NCI-H2029 (cell line): ENCODE measurements around the gene CCDC146.
"Not testable (repeated sequence)": the region's sequence is repeated elsewhere in the genome, so short reads cannot be mapped to it uniquely, and the experiment has no call there.

Experiments
- DNase-seq: peaks from one replicate; lab custom pipeline; 2025; lab: John Stamatoyannopoulos, UW

Gene CCDC146

DNA sequence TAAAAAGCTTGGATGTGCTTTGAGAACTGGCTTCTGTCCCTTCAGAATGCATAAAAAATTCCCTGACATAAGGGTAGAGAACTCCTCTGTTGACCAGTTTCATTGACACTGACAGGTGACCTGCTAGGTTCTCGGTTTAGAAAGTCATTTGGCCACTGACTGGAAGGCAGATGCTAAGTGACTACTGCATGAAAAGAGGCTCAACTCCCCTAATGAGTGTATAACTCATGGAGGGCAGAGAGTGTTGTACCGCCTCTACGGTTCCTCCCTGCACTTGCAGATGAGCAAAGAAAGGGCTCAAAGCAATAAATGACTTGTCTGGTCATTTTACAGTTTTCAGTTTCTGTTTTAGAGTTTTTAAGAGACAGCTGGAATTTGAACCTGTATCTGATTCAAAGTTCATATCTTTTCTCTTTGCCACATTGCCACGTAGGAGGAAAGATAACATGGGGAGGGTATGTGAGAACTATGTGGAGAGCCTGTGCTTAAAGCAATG lies 80.1 kb downstream of the CCDC146 start:
- no peak for DNase-seq

DNA sequence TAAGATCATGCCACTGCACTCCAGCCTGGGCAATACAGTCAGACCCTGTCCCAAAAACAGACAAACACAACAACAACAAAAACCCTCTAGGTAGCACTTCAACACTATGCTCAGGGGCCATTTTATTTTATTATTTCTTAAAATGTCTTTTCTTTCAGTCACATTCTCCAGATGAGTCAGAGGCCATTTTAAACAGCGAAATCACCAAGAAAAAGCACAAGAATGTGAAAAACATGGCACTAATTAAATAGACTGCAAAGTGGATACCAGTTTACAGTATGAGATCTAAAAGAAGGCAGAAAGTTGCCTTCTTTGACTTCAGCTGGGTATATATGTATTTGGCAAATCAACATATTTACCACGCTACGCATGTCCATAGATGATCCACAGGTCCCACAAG lies 83.3 kb downstream of the CCDC146 start:
- DNase-seq: no peak

DNA sequence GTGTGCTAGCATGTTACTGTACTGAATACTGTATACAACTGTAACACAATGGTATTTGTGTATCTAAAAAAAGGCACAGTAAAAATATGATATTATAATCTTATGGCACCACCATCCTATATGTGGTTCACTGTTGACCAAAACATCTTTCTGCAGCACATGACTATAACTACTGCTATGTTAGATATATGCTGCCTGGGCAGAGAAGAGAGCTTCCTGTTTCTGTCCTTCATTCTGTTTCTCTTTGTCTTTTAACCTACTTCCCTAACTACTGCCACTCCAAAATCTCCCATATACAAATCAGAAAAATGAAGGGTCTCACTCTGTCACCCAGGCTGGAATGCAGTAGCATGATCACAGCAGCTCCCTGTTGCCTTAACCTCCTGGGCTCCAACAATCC lies 86.0 kb downstream of the CCDC146 start:
- DNase-seq: no peak

DNA sequence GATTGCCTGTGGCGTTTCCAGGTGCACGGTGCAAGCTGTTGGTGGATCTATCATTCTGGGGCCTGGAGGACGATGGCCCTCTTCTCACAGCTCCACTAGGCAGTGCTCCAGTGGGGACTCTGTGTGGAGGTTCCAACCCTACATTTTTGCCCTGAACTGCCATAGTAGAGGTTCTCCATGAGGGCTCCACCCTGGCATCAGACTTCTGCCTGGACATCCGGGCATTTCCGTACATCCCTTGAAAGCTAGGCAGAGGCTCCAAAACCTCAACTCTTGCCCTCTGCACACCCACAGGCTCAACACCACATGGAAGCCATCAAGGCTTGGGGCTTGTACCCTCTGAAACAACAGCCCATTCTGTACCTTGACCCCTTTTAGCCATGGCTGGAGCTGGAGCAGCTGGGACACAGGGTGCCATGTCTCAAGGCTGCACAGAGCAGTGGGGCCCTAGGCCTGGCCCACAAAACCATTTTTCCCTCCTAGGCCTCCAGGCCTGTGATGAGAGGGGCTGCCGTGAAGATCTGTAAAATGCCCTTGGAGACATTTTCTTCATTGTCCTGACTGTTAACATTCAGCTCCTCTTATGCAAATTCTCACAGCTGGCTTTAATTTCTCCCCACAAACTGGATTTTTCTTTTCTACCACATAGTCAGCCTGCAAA lies 87.2 kb downstream of the CCDC146 start:
- DNase-seq: no peak

DNA sequence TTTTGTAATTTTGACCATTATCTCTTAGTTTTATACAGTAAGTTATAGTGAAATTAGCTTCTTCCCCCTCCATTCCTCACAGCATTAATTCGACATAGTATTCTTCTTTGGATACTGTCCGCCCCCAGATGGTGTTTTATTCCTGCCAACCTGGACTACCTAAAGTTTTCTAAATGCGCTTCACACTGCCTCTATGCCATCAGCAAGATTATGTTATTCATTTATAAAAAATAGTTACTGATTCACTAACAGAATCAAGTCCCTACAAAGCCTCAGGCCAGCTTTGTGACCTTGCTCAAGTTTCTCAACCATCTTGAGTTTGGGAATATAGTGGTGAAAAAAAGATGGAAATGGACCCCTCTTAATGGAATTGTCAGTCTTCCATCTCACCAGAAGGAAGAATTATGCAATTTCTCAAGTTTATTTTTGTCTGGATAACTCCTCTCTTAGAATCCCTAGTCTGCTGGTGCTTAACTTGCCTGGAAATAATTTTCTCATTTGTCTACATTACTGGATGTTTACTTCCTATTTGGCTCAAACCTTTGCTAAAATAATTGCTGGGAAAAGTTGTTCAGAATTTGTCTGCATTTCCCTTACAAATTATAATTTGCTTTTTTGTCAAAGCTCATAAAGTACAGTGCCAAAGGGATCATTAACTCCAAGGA lies 93.9 kb downstream of the CCDC146 start:
- no peak for DNase-seq

DNA sequence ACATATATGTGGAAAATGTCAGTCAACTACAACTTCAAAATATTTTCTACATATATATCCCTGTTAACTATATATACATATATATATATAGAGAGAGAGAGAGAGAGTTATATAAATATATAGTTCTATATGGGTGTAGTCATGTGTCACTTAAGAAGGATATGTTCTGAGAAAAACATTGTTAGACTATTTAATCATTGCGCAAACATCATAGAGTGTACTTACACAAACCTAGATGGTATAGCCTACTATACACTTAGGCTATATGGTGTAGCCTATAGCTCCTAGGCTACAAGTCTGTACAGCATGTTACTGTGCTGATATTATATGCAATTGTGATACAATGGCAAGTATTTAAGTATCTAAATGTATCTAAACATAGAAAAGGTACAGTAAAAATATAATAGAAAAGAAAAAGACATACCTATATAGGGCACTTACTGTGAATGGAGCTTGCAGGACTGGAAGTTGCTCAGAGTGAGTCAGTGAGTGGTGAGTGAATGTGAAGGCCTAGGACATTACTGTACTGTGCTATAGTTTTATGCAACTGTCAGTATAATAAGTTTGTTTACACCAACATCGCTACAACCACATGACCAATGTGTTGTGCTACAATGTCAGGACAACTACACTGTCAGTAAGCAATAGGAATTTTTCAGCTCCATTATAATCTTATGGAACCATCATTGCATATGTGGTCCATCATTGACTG lies 95.2 kb downstream of the CCDC146 start:
- DNase-seq: no peak

DNA sequence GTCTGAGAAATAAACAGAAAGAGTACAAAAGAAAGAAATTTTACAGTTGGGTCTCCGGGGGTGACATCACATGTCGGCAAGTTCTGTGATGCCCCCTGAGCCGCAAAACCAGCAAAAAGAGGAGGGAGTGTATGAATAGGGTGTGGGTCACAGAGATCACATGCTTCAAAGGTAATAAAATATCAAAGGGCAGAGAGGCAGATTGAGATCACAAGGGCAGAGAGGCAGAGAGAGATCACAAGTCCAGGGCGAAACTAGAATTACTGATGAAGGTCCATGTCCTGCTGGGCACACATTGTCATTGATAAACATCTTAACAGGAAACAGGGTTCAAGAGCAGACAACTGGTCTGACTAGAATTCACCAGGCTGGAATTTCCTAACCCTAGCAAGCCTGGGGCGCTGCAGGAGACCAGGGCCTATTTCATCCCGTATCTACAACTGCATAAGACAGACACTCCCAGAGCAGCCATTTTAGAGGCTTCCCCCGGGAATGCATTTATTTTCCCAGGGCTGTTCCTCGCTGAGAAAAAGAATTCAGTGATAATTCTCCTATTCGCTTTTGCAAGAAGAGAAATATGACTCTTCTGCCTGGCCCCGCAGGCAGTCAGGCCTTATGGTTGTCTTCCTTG lies 97.4 kb downstream of the CCDC146 start:
- DNase-seq: not testable (repeated sequence)

DNA sequence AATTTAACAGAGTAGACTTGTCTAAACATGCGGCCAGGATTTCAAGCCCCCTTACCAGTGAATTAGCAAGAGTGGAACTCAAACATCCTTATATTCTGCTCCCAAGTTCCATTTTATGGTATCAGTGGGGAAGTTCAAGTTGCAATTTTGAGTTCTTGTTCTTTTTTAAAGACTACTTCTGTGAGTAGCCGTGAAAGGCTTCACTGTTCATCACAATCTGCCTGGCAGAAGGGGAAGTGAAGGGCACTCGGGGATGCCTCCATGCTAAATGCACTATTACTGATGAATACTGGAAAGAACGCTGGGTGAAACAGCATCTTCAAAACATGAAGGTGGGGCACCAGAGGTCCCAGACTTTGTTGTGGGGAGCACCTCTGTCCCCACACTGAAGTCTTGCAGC lies 99.7 kb downstream of the CCDC146 start:
- DNase-seq: no peak

DNA sequence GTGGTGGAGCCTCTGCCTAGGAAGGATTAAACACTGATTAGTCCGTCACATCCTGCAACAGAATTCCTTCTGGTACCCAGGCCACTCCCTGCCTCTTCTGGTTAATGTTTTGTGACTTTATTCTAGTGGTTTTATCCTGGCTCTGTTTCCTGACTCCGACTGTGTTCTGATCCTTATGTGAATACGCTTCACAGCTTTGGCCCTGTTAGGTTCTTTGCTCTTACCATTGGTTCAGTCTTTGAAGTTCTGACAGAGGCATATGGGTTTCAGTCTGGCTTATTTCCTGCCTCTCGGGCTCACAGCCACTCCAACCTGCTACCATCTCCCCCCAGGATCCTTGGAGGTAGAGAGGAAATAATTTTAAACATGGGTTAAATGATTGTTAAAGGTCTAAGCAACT lies 100.4 kb downstream of the CCDC146 start:
- DNase-seq: no peak

DNA sequence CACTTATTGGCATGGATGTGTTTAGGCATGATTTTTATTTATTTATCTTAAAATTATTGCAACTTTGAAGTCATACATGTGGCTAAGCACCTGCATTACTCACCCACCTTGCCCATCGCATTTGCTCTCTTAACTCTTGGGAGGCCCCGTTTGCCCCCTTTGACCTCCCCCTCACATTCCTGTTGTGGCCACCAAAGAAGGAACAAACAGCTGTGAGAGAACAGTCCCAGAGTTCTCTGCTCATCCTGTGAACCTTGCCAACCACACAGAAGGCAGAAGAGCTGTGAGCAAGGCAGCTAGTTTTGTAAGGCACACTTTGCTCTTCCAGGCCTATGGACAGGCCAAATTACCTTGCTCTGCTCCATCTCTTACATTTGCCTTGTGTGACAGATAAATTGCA lies 100.8 kb downstream of the CCDC146 start:
- no peak for DNase-seq

DNA sequence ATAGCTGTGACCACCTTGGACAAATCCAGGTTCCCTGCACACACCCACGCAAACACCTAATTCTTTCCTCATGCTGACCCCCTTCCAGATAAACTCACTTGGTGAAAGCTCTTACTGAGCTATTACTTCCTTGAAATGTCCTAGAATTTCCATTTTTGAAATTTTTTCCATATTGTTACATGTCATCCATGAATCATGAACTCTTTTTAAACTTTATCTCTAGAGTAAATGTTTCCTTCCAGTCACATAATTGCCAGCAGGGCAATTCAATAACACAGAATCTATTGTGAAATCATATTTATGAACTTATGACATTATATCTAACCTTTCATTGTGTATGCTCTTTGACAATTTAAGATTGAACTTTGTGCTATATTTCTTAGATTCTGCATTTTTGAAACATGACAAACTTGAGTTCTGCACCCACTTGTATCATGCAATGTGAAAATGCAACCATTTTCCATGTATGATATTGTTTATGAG lies 104.0 kb downstream of the CCDC146 start:
- DNase-seq: no peak

DNA sequence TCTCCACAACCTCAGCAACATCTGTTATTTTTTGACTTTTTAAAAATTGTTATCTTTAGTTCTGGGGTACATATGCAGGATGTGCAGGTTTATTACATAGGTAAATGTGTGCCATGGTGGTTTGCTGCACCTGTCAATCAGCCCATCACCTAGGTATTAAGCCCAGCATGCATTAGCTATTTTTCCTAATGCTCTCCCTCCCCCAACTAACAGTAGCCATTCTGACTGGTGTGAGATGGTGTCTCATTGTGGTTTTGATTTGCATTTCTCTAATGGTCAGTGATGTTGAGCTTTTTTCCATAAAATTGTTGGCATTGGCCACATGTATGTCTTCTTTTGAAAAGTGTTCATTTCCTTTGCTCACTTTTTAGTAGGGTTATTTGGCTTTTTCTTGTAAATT lies 106.4 kb downstream of the CCDC146 start:
- not testable (repeated sequence) for DNase-seq

DNA sequence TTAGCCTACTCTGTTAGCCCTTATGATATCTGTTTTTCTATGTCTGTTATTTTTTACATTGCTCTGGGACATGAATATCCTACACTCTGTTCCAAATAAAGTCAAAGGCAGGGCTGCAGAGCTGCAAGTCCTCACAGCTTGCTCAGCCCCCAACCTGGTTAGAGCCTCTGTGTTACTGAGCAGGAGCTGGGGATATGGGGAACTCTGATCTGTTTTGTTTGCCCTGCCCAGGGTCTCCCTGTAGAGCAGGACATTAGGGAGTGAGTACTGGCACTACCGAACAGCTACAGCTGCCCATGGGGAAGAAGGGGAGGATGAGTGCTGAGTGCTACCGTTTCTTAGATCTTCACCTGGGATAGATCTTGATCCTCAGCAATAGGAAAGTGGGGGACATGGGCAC lies 110.1 kb downstream of the CCDC146 start:
- DNase-seq: no peak

DNA sequence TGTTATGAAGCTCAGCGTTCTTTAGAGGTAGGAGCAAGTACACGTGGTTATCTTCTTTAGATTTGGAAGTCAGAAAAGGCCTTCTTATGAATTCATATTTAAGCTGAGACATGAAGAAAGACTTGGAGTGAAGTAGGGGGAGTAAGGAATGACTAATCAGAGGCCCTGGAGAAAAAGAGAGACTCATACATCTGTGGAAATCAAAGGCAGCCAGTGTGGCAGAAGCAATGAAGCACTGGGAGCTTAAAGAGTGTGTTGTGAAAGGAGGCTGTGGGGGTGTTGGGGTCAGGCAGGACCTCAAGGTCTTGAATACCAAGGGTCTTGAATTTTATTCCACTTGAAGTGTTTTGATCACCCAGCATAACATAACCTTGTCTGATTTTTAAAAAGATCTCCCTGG lies 112.9 kb downstream of the CCDC146 start:
- no peak for DNase-seq

DNA sequence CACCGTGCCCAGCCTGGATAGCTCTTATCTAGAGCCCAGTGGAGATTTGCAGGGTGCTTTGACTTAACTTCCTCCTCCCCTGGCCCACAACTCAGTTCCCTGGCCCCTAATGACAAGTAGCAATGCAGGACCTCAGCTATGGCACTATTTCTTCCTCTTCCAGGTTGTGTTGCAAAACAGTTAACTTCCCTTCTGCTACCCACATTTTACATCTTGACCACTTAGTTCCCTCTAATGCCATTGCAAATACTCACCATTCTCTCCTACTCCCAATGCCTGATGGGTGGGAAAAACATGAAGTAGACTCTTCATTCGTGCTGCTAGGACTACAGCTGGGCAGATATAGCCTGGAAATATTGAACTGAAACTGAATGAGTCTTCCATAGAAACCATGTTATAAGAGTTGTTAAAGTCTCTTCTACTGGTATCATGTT lies 116.3 kb downstream of the CCDC146 start:
- DNase-seq: no peak

DNA sequence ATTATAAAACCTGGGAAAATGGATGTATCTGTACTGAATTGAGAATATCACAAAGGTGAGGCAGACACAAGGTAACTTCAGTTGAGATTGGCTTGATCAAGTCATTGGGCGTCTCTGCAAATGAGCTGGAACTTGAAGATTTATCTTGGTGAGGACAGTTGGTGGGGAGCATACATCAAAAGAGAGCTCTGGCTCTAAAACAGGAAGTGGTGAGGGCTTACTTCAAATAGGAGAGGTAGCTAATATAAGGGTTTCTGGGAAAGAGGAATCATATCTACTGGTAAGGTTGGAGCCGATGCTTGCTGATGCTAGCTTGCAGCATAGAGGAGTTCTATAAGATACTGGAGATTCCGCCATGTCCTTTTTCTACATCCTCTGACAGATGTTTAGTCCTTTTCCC lies 117.1 kb downstream of the CCDC146 start:
- DNase-seq: no peak

DNA sequence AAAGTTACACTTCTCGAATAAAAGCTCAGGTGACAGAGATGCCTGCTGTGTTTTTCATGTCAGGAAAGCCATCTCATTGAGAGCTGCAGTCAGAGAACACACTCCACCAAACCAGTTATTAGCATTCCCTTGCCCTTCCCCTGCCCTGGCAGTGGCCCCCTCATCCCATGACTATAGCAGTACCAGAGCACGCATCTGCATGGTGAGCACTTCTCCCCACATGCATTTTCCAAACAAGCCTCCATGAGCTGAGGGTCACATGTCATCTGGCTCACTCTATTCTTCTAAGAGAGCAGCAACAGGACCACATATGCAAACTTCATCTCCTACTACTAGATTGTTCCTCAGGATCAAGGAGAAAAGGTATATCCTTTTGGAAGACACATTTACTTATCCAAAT lies 119.7 kb downstream of the CCDC146 start:
- DNase-seq: no peak

DNA sequence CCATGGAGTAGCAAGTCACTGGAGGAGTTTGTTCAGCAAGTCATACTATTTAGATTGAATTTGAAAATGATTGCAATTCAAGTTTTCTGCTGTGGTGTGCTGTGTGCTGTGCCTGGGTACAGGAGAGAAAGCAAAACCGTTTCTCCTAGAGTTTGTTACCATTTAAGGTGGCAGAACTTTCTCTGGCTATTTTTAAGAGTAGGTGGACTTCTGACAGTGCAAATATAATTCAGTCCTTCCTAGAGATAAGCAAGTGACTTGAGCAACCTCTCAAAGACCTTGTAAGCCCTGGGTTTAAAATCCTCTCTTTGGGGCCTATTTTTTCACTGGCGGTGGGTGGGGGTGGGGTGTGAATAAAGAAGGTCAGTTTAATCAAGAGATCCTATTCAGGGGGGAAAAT lies 120.1 kb downstream of the CCDC146 start:
- DNase-seq: no peak

DNA sequence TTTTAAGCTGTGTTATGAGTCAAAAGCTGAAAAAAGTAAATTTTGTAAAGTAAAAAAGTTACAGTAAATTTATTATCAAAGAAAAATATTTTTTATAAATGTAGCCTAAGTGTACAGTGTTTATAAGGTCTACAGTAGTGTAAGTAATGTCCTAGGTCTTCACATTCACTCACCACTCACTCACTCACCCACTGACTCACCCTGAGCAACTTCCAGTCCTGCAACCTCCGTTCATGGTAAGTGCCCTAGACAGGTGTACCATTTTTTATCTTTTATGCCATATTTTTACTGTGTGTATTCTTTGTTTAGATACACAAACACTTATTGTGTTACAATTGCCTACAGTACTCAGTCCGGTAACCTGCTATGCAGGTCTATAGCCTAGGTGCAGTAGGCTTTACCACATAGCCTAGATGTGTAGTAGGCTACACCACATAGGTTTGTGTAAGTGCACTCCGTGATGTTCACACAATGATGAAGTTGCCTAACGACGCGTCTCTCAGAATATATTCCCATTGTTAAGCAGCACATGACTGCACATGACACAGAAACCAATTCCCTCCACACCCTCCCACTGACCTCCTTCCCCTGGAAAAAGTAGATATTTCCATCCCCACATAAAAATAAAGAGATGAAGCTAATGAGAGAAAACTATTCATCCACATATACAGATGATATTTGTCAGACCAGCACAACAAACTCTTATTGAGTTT lies 122.0 kb downstream of the CCDC146 start:
- DNase-seq: no peak

DNA sequence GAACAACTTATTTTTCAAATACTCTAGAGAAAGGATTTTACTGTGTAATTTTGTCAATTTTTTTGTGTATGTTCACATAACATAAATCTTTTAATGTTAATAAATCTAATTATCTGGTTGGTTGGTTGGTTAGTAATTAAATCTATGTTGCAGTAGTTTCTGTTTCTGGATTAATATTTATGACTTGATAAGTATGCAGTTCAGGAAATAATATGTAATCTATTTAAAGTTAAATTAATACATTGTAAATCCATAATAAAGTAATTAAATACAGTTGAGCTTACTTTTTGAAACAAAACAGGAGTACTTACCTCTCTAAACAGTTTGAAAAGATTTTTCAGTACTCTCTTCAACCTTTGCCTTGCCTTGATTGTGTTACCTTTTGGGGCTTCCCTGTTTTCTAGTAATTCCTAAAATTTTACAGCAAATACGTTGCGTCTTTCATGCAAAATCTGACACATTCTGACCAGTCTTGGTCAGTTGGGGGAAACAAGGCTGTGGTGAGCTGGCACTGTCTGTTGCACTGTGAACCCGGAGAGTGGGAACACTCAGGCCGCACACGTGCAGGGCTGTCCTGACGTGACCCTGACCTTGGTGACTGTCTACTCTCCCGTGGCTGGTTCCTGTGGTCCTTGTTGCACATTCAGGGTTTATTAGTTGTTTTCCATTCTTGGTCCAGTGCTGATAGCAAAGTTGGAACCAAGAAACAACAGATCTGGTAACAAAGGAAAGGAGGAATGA lies 122.8 kb downstream of the CCDC146 start:
- DNase-seq: no peak

DNA sequence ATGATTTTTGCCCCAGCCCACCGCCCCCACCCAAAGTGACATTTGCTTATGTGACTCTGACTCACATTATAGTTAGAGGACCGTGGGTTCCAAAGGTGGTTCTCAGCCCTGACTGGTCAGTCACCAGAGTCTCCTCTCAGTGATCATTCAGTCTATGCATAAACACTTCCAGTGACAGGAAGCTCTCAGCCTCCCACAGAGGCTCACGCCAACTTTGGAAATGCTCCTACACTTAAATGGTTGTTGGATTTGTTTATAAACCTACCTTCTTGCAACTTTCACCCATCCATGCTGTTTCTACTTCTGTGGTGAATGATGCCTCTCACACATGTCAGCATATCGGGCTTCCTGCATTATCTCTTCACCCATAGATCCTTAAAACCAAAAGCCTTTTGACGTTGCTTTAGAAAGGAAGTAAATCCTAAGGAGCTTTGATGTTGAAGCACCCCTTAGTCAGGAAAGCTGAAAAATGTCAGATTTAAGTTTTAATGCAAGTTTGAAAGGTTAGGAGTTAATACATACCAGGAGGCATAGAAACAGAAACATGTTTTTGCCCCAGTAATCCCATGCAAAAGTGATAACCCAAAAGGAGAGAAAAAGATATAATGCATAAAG lies 123.7 kb downstream of the CCDC146 start:
- no peak for DNase-seq
